MV-4-11 (cell line): ENCODE data around the gene JAKMIP1.

Experiments
- DNase-seq: peaks from one replicate; lab custom pipeline; 2025; lab: John Stamatoyannopoulos, UW

JAKMIP1 gene

GRCh38 chr4:6119507-6120020 lies 80.8 kb downstream of the JAKMIP1 start:
- no peak for DNase-seq

GRCh38 chr4:6118201-6118600 lies 82.1 kb downstream of the JAKMIP1 start:
- DNase-seq = no peak

- DNase-seq = no peak
Observed at GRCh38 chr4:6116696-6117285, 83.6 kb downstream of the JAKMIP1 start.

- no peak for DNase-seq
Observed at GRCh38 chr4:6115746-6116586, 84.4 kb downstream of the JAKMIP1 start.

- no peak for DNase-seq
Observed at GRCh38 chr4:6115342-6115741, 85.0 kb downstream of the JAKMIP1 start.

- no peak for DNase-seq
Observed at GRCh38 chr4:6114601-6115000, 85.7 kb downstream of the JAKMIP1 start.

GRCh38 chr4:6114181-6114580 lies 86.2 kb downstream of the JAKMIP1 start:
- DNase-seq = no peak

- DNase-seq = no peak
Observed at GRCh38 chr4:6113641-6114040, 86.7 kb downstream of the JAKMIP1 start.

- DNase-seq = no peak
Observed at GRCh38 chr4:6112606-6113290, 87.6 kb downstream of the JAKMIP1 start.

- DNase-seq = no peak
Observed at GRCh38 chr4:6111354-6111960, 88.9 kb downstream of the JAKMIP1 start.

- no peak for DNase-seq
Observed at GRCh38 chr4:6110681-6111353, 89.5 kb downstream of the JAKMIP1 start.

- no peak for DNase-seq
Observed at GRCh38 chr4:6109842-6110560, 90.3 kb downstream of the JAKMIP1 start.

GRCh38 chr4:6107886-6108285 lies 92.5 kb downstream of the JAKMIP1 start:
- DNase-seq = no peak

GRCh38 chr4:6107114-6107791 lies 93.1 kb downstream of the JAKMIP1 start:
- no peak for DNase-seq

- DNase-seq = no peak
Observed at GRCh38 chr4:6106156-6106555, 94.2 kb downstream of the JAKMIP1 start.

GRCh38 chr4:6105311-6105911 lies 94.9 kb downstream of the JAKMIP1 start:
- DNase-seq = no peak

- no peak for DNase-seq
Observed at GRCh38 chr4:6104541-6105130, 95.7 kb downstream of the JAKMIP1 start.

- DNase-seq = no peak
Observed at GRCh38 chr4:6097581-6097980, 102.8 kb downstream of the JAKMIP1 start.

- no peak for DNase-seq
Observed at GRCh38 chr4:6095897-6096296, 104.5 kb downstream of the JAKMIP1 start.
